Coronary artery (tissue), 2 donors: Measurements from ENCODE around the gene PKP1.

ENCODE experiments used
- DNase-seq: peaks from one replicate; pipeline ENCODE4 v3.0.0-alpha.2; 2017; ENCODE audit warnings: low spot score
- H3K27ac ChIP-seq, 2 donors: fragments of 200-600 bp; sonication (generic); one replicate each; pipeline ENCODE4 v1.5.1; 2016 to 2019
- H3K4me3 ChIP-seq: fragments of 200-600 bp; sonication (generic); 2 replicates; pipeline ENCODE4 v1.5.1; 2016; ENCODE audit warnings: mild to moderate bottlenecking, moderate library complexity
- CTCF ChIP-seq: fragments of 200-600 bp; sonication (generic); IDR thresholded peaks from one replicate; pipeline ENCODE4 v1.5.1; 2019; ENCODE audit warnings: antibody characterized with exemption

Gene PKP1

GRCh38 chr1:201262963-201263608 lies 20.2 kb upstream of the PKP1 start:
- DNase-seq, result no peak
- H3K27ac ChIP-seq, result no peak overlapping the region
- TF ChIP-seq CTCF, result no peak
- no peak overlapping the region for H3K4me3 ChIP-seq

DNA sequence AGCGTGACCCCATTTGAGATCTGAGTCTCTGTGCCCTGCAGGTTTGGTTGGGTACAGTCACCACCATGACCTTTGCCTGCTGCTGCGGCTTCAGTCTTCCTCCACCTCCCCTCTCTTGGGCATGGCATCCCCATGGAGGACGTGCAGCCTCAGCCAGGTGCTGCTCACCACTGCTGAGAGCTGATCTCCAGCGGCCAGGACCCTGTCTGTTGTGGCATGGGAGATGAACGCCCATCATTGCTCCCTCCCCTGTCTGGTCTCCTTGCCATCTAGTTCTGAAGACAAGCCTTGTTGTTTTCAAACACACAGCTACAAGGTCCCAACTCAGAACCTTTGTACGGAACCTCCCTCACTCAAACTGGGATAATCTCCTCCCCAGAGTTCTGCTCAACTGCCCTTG lies 19.2 kb upstream of the PKP1 start:
- no peak for DNase-seq
- Histone ChIP-seq H3K27ac (no peak overlapping the region), H3K4me3 (no peak overlapping the region)
- TF ChIP-seq CTCF, result no peak

DNA sequence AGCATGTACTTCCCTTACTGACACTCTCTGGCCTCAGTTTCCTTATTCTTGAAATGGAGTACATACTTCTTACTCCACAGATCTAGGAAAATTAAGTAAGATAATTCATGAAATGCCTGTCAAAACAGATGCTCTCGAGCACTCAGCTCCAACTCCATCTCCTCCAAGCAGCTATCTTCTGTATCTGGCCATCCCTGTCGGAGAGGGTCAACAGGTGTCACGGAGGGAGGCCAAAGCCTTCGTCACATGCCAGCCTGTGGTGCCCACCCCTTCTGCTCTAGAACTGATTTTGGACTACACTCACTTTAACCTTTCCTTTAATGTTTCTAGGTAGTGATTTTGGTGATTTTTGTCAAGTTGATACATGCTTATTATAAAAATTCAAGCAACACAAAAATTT lies 18.8 kb upstream of the PKP1 start:
- no peak for DNase-seq
- no peak for TF ChIP-seq CTCF
- Histone ChIP-seq H3K4me3 (no peak overlapping the region), H3K27ac (no peak overlapping the region)

GRCh38 chr1:201265756-201266155 lies 17.6 kb upstream of the PKP1 start:
- DNase-seq, result no peak
- TF ChIP-seq CTCF, result no peak
- no peak overlapping the region for H3K27ac ChIP-seq

GRCh38 chr1:201266276-201266675 lies 17.0 kb upstream of the PKP1 start:
- Histone ChIP-seq H3K27ac (no peak overlapping the region), H3K4me3 (no peak overlapping the region)
- no peak for TF ChIP-seq CTCF
- DNase-seq, result no peak

More at GRCh38 chr1:201265756-201266155, 17.6 kb upstream of the PKP1 start:
- no peak overlapping the region for H3K4me3 ChIP-seq

GRCh38 chr1:201266774-201267173 lies 16.5 kb upstream of the PKP1 start:
- no peak for DNase-seq
- Histone ChIP-seq H3K4me3 (no peak overlapping the region), H3K27ac (no peak overlapping the region)
- TF ChIP-seq CTCF, result no peak

DNA sequence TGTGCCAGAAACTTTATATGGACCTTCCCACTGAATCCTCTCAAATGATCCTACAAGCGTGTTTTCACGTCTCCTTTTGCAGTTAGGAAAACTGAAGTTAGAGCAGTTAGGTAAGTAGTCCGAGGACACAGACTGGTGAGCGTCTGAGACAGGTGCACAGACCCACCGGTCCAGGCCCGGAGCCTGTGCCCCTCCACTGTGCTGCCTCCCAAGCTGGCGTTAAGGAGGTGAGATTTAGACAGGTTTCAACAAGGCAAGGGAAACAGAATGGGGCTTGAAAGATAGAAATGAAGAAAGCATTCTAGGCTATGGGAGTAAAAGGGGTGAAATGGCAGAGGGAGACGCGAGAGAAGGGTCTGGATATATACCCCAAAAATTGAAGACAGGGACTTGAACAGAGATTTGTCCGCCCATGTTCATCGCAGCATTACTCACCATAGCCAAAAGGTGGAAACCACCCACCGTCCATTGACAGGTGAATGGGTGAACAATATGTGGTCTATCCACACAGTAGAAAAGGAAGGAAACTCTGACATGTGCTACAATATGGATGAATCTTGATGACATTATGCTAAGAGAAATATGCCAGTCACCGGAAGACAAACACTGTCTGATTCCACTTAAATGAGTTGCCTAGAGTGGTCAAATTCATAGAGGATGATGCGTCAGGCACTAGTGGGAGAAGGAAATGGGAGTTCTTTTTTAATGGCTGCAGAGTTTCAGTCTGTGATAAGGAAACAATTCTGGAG lies 15.7 kb upstream of the PKP1 start:
- Histone ChIP-seq H3K27ac (no peak overlapping the region), H3K4me3 (no peak overlapping the region)
- DNase-seq, result peak; percentile 40
- no peak for TF ChIP-seq CTCF
